Right lobe of liver (tissue), 6 donors: ENCODE data around the gene MISP. TPM values are rescaled to one million over a fixed set of nuclear protein-coding genes. Genes with fewer than 3 reads are reported as not detected.
A peak's percentile ranks its signal among the peaks of the same experiment; 100 is the strongest.
"Not testable (repeated sequence)": the region's sequence is repeated elsewhere in the genome, so short reads cannot be mapped to it uniquely, and the experiment has no call there.

Experiments
- ATAC-seq, 4 donors: fragments of 200-7000 bp; cut with Tn5 transposase; one replicate each; pipeline ENCODE4 v1.9.1; 2020; ENCODE audit warnings: mild to moderate bottlenecking in 4 of 4, moderate library complexity in 4 of 4
- DNase-seq, 3 donors: peaks; one replicate each; pipeline ENCODE4 v3.0.0-alpha.2; 2020
- H3K27ac ChIP-seq, 3 donors: fragments of 200-600 bp; one replicate each; pipeline ENCODE4 v1.8.0; 2022
- H3K27me3 ChIP-seq, 2 donors: fragments of 200-600 bp; one replicate each; pipeline ENCODE4 v1.8.0; 2022
- H3K36me3 ChIP-seq, 4 donors: fragments of 200-600 bp; sonication (generic) in 1 of 4; one replicate each; pipeline versions ENCODE4 v1.5.1 to v1.8.0; 2017 to 2022; ENCODE audit warnings: control low read depth in 1 of 4
- H3K4me1 ChIP-seq, 4 donors: fragments of 200-600 bp; sonication (generic) in 1 of 4; one replicate each; pipeline versions ENCODE4 v1.5.1 to v1.8.0; 2017 to 2022; ENCODE audit warnings: control low read depth in 1 of 4
- H3K4me3 ChIP-seq, 3 donors: fragments of 200-600 bp; one replicate each; pipeline ENCODE4 v1.8.0; 2022
- H3K9me3 ChIP-seq, 4 donors: fragments of 200-600 bp; sonication (generic) in 1 of 4; one replicate each; pipeline versions ENCODE4 v1.5.1 to v1.8.0; 2017 to 2022; ENCODE audit warnings: control low read depth in 1 of 4
- CTCF ChIP-seq, 4 donors: fragments of 200-600 bp in 3 of 4; fragments of 450-650 bp in 1 of 4; IDR thresholded peaks; one replicate each; pipeline versions ENCODE4 v1.5.1 to v1.8.0; 2016 to 2022; ENCODE audit warnings: antibody characterized with exemption in 4 of 4, mild to moderate bottlenecking in 2 of 4
- POLR2A ChIP-seq: fragments of 450-650 bp; IDR thresholded peaks from one replicate; pipeline ENCODE4 v1.6.1; 2017; ENCODE audit warnings: antibody characterized with exemption, mild to moderate bottlenecking
- WGBS: methylation state at CpG from one replicate; pipeline ENCODE4 v1.1.6; 2018; ENCODE audit warnings: low coverage, low lambda C conversion rate; ENCODE audit not compliant: insufficient coverage; ENCODE audit errors: missing lambda C conversion rate; 5-methylcytosine and 5-hydroxymethylcytosine counted together
- intact Hi-C, 2 donors: fragments of 100-400 bp; cut with DNase I; formaldehyde crosslinking; loops; one replicate each; pipeline versions ENCODE4 v1.11.2 to v1.14.1; 2022
- total RNA-seq, 6 experiments: library from RNA; depleted of rRNA in 2 of 6; stranded (reverse); fragments of >200 nt in 2 of 6; fragmentation: NEBNext Ultra II Directional in 3 of 6; extraction: Animal tissue kit (Norgen Biotek cat#: 25700) in 3 of 6; gene quantifications; one replicate each; pipeline versions ENCODE4 v1.1.0 to v1.2.4, GENCODE V29; 2016 to 2023
- donor health status: DM: no; HTN: yes; CAD: no.
- donor health status: DM: no; HTN: no; CAD: no.
- donor health status: DM: no; HTN: no; CAD: no.
- donor health status: DM: no; HTN: yes; CAD: no.
- donor health status: DM: no; HTN: yes; CAD: no.

The MISP gene
- total RNA-seq, 6 experiments from 2014 or later: 0.09 TPM; not detected in 5

GRCh38 chr19:728011-728410, 22.9 kb upstream of the MISP start:
- ATAC-seq (peak; percentile 73 to 79 (median 77)), DNase-seq (peak; percentile 73 to 82 (median 79))
- H3K27me3 ChIP-seq: no peaks in the 10 kb centered on the region
- no peaks in the 10 kb centered on the region for H3K9me3 ChIP-seq
- no peak overlapping the region for H3K4me3 ChIP-seq
- no peaks in the 10 kb centered on the region for H3K4me1 ChIP-seq
- no peak for TF ChIP-seq CTCF (IDR thresholded peaks at IDR 0.05)
- no peak for TF ChIP-seq POLR2A
- intact Hi-C loops: no loop called here
- H3K36me3 ChIP-seq: no peaks in the 10 kb centered on the region
- no CpG with 5 or more reads among the region's 26 CpGs for WGBS
- H3K27ac ChIP-seq: peak overlapping the region; percentile 26 to 79 (median 33)

GRCh38 chr19:729564-729963, 21.3 kb upstream of the MISP start:
- peak overlapping the region in 1 of 3 donors; percentile 65 for H3K27ac ChIP-seq
- DNase-seq, ATAC-seq, H3K9me3 ChIP-seq, H3K27me3 ChIP-seq, intact Hi-C loops, H3K36me3 ChIP-seq, H3K4me1 ChIP-seq, H3K4me3 ChIP-seq: not testable (repeated sequence)
- WGBS: no CpG with 5 or more reads among the region's 15 CpGs

GRCh38 chr19:729965-730668, 20.8 kb upstream of the MISP start:
- 65% methylated on average over 8 of the region's 14 CpGs for WGBS
- Histone ChIP-seq H3K9me3 (no peaks in the 10 kb centered on the region), H3K4me3 (no peak overlapping the region), H3K27me3 (no peaks in the 10 kb centered on the region), H3K36me3 (no peaks in the 10 kb centered on the region), H3K4me1 (no peaks in the 10 kb centered on the region), H3K27ac (peak overlapping the region in 1 of 3 donors; percentile 65)
- TF ChIP-seq CTCF (IDR thresholded peaks at IDR 0.05) (no peak), POLR2A (no peak)
- DNase-seq: no peak
- ATAC-seq: peak in 2 of 4 donors; percentile 7 to 23
- intact Hi-C loops: loop anchor here (5.0 to 10.0 kb wide), 2 partner anchors 63 to 135 kb away; no protein-coding TSS in a partner anchor

GRCh38 chr19:731000-731399, 19.9 kb upstream of the MISP start:
- ATAC-seq: no peak
- Histone ChIP-seq H3K27ac (no peak overlapping the region), H3K27me3 (no peaks in the 10 kb centered on the region), H3K9me3 (no peaks in the 10 kb centered on the region), H3K4me3 (no peak overlapping the region), H3K4me1 (no peaks in the 10 kb centered on the region), H3K36me3 (no peaks in the 10 kb centered on the region)
- TF ChIP-seq CTCF (IDR thresholded peaks at IDR 0.05): no peak
- no peak for TF ChIP-seq POLR2A
- WGBS: 54% methylated on average over 3 of the region's 16 CpGs
- DNase-seq: no peak
- intact Hi-C loops: loop anchor here (5.0 to 10.0 kb wide), 2 partner anchors 64 to 136 kb away; no protein-coding TSS in a partner anchor
